GM21529 (cell line): ENCODE data around the gene REX1BD.
A peak's percentile ranks its signal among the peaks of the same experiment; 100 is the strongest.
"Not testable (repeated sequence)": the region's sequence is repeated elsewhere in the genome, so short reads cannot be mapped to it uniquely, and the experiment has no call there.

Source experiments
- ATAC-seq: cut with Tn5 transposase; IDR thresholded peaks from one replicate; pipeline ENCODE4 v1.9.1; 2021; ENCODE audit not compliant: unreplicated experiment

REX1BD gene

DNA sequence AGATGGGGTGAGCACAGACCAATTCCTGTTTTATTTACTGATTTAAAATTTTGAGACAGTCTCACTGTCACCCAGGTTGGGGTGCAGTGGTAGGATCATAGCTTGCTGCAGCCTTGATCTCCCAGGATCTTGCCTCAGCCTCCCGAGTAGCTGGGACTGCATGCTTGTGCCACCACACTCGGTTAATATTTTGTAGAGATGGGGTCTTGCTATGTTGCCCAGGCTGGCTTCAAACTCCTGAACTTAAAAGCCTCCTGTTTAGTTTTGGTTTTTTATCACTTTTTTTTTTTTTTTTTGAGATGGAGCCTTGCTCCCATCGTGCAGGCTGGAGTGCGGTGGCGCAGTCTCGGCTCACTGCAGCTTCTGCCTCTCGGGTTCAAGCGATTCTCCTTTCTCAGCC lies 12.2 kb upstream of the REX1BD start:
- ATAC-seq: no peak

DNA sequence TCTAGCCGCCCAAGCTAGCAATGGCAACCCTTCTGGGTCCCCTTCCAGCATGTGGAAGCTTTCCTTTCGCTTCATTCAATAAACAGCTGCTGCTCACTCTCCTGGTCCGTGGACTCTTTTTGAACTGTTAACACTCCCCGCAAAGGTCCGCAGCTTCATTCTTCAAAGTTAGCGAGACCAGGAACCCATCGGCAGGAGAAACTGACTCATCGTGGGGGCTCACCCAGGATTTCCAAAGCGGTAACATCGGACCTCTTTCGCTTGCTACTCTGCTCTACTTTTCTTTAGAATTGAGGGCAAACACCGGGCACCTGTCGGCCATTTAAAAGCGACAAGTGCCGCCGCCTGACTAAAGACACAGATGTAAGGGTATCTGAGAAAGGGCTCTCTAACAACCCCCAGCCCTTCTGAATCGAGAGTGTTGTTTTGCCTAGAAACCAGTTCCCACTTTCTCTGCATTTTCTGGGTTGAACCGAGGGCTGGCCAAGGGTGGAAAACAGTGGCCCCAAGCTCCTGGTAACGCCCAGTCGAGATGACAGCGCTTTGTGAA lies 11.2 kb upstream of the REX1BD start:
- no peak for ATAC-seq

DNA sequence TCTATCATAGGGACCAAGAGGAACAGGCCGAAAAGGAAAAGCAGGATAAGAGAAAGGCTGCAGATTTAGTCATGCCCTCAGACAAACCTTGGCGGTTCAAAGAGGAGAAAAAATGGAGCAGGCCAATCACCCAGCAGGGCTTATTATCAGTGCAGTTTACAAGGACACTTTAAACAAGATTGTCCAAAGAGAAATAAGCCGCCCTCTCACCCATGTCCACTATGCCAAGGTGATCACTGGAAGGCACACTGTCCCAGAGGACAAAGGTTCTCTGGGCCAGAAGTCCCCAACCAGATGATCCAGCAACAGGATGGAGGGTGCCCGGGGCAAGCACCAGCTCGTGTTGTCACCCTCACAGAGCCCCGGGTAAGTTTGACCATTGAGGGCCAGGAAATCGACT lies 8.3 kb upstream of the REX1BD start:
- no peak for ATAC-seq

DNA sequence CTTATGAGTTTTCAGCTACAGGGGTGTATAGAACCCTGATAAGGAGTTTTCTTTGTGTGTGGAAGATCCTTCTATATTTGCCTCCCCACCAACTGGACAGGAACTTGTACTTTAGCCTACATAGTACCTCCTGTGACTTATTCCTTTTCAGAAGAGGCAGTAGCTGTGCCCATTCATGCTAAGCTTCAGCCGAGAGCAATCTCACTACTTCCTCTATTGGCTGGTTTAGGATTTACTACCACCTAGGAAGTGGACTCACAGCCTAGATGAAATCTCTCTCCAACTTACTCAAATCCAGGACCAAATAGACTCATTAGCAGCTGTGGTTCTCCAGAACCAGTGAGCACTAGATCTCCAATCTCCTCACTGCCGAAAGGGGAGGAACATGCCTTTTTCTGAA lies 2.3 kb upstream of the REX1BD start:
- ATAC-seq: no peak

DNA sequence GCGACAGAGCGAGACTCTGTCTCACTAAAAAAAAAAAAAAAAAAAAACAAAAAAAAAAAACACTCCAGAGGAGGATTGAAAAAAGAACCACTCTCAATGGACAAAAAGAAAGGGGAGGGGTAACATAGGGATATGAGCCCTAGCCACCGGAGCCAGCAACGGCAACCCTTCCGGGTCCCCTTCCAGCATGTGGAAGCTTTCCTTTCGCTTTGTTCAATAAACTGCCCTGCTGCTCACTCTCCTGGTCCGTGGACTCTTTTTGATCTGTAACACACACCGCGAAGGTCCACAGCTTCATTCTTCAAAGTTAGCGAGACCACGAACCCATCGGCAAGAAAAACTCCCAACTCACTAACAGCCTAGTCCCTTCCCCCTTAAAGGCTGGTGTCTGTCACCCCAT lies 1.0 kb upstream of the REX1BD start:
- no peak for ATAC-seq

DNA sequence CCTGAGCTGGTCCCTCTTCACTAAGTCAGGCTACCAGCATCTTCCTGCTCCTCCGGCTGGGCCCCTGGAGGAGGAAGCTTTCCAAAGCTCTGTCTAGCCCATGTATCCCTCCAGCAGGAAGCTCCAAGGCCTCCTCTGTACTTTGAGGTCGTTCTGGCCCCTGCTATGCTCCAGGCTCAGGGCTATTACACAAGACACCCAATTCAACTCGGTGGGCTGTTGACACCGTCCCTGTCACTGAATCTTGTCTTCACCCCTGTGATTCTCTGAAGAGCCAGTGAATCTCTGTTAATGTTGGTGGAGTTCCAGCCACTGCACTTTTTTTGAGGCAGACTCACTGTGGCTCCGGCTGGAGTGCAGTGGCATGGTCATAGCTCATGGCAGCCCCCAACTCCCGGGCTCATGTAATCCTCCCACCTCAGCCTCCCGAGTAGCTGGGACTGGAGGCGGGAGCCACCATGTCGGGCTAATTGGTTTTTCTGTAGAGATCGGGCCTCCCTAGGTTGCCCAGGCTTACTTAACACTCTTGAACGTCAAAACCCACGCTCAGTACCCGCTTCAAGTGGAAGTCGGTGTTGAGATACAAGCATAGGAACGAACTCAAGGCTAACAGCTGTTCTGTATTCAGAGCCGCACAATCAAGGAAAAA lies 512 bp upstream of the REX1BD start:
- ATAC-seq: no peak

DNA sequence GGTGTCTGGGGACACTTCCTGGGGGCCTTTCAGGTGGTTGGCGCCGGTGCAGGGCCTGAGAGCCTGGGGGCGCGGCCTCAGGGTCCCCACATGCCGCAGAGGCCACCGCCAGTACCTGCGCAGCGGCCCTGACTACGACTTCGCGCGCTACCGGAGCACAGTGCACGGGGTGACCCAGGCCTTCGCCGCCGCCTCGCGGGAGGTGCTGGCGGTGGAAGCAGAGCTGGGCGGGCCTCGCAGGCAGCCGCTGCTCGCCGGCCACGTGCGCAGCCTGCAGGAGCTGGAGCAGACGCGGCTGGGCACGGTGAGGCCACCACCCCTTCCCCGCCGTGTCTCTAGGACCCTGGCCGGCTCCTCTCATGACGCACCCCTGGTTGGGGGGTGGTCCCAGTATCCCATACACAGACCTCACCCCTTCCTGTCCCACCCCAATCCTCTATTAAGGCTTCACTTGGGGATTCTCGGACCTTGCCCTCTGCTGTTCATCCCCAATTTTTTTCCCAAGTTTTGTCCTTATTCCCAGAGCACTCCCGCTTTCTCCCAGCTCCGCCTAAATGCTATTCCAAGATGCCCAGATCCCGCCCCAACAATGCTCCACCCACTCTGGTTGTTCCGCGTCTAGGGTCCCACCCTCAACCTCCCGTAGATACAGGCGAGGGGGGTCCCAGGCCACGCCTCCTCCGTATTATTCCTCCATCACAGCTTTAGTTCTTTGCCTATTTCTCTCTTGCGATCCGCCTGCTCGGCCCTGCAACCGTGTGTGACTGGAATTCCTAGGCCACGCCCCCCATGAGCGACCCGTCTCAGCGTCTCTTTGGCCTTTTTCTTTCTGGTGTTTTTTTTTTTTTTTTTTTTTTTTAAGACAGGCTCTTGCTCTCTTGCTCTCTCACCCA lies 1.0 kb downstream of the REX1BD start:
- peak; percentile 34 for ATAC-seq

DNA sequence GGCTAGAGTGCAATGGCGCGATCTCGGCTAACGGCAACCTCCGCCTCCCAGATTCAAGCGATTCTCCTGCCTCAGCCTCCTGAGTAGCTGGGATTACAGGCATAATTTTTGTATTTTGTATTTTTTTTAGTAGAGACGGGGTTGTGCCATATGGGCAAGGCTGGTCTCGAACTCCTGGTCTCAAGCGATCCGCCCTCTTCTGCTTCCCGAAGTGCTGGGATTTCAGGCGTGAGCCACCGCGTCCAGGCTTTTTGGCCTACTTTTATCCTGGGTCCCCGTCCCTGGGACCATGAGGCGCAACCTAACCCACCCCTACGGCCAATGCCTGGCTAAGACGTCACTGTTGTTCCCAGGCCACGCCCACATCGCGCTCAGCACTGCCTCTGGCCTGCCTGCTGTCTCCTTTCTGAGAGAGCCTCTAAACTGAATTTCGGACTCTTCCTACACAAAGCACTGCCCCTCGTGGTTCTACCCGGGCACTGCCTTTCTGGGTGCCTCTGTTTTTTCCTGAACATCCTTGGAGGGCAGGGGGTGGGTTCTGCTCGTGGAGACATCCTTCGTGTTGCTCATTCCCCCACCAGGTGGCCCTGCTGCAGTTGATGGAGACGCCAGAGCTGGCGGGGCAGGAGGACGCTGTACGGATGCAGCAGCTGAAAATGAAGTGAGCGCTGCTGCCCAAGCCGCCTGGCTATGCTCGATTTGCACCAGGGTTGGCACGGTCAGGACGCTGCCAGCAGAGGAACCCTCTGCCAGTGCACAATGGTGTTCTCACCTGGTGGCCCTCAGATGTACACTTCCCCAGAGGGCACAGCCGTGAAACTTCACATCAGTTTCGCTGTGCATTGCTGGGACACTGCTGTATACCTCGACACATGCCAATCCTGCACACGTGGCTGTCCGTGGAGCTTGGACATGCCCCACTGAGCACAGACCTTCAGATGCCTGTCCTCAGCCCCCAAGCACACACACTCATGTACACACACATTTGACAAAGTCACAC lies 2.0 kb downstream of the REX1BD start:
- no peak for ATAC-seq

DNA sequence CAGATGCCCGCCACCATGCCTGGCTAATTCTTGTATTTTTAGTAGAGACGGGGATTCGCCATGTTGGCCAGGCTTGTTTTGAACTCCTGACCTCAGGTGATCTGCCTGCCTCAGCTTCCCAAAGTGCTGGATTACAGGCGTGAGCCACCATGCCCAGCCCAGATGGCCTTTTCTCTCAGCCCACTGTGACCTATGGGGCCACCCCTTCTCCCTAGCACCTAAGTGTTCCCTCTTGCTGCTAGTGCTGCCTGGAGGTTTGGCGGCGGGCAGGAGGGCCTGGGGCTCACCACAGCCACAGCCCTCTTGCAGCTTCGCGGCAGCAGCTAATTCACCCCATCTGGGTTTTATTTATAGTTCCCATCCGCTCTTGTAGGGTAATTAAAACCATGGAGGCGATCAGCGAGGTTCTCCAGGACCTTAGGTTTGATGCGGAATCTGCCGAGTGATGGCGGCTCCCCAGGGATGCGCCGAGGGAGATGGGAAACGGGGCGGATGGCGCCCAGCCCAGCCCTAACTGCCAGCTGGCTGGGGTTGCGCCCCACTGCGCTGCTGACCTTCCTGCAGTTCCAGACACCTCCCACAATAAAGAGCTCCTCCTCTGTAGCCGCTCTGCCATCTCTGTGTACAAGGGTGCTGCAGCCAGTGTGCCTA lies 3.3 kb downstream of the REX1BD start:
- ATAC-seq: no peak

DNA sequence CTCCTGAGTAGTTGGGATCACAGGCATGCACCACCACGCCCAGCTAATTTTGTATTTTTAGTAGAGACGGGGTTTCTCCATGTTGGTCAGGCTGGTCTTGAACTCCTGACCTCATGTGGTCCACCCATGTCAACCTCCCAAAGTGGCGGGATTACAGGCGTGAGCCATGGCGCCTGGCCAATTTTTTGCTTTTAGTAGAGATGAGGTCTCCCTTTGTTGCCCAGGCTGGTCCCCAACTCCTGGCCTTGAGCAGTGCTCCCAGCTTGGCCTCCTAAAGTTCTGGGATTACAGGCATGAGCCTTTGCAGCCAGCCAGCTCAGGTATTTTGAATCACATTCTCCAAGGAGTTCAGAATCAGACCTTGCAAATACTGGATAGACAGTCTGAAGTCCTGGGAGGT lies 4.1 kb downstream of the REX1BD start:
- ATAC-seq: not testable (repeated sequence)

DNA sequence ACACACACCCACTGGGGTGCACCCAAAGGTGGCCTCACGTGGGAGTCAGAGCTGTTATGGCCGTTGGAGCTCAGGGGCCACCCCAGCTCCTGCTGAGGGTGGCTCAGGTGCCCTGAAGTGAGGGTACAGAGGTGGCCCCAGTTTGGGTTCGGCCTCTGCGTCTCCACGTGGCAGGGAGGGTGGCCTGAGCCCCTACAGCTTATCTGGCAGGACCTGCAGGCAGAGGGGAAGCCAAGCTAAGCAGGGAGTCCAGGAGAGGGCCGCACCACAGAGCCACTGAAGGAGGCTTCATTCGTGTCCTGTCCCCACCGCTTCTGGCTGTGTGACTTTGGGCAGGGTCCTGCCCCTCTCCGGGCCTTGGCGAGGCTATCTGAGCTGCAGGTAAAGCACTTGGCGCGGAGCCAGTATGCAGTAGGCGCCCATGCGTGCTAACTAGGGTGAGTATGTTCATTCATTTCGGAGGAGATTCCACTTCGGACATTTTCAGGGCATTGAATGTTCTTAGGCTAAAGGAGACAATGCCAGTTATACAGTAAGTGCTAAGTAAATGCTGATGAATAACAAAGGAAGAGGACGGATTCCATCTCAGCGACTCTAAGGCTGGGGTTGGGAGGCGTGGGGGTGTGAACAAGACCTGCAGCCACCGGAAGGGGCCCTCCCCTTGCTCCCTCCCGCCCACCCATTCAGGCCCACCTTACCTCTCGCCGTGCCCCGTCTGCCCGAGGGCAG lies 4.9 kb downstream of the REX1BD start:
- ATAC-seq: no peak

DNA sequence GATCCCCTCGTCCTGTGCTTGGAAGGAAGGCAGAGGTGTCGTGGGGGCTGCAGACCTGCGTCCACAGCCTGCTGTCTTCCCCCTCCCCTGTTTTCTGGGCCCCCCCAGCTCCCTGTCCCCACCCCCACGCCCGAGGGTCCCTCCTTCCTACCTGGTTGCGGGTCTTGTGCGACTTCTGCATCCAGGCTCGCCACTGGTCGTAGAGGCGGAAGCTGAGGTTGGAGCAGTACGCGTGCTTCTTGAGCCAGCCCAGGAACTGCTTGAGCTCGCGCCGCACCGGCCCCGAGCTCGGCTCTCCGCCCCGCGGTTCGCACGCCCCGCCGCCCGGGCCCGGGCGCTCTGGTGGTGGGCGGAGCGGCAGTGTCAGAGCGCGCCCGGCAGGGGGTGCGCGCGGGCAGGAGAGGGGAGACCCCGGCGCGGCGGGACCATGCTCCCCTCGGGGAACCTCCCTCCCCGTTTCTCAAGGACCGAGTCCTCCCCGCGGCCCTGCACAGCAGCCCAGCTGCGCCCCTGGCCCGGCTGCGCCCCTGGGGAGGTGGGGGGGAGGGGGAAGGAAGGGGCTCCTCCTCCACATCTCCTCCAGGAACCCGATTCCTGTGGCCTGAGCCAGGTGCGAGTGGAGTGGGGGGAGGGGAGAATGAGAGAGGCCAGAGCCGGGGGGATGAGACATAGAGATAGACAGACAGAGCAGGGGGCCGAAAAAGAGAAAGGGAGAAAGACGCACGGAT lies 5.7 kb downstream of the REX1BD start:
- no peak for ATAC-seq

DNA sequence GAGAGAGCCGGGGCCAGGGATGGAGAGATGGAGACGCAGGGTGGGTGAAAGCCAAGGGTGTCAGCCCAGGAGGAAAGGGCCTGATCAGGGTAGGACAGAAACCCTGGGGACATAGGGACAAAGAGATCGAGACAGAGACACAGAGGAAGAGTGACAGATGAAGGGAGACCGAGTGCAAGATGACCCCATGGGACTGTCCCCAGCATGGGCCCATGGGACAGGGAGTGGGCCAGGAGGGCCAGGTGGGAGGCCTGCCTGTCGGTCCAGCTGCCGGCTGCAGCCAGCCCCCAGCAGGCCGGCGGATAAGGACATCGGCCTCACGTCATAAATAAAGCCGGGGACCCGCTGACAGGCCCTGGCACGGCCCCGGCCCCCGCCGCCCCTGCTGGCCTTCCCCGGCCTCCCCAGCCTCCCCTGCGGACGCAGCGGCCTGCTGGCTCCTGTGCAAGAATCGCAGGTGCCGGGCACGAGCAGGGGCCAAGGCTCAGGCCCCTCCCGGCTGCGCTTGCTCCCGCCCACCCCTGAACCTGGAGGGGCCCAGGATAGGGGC lies 6.3 kb downstream of the REX1BD start:
- ATAC-seq: no peak

DNA sequence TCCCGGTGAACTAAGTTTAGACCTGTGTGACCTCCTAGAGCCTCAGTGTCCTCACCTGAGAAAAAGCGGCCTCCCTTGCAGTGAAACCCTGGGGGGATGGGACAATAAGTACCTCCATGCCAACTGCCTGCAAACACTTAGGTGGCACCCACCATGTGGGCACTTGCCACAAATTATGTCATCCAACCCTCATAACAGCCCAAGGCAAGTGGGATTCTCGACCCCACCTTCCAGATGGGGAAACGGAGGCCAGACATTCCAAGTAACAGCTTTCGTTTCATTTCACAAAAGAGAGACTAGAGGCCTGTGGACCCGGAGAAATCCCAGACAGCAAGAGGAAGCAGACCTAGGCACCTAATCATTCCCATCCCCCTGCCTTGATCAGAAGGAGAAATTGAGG lies 6.9 kb downstream of the REX1BD start:
- no peak for ATAC-seq

DNA sequence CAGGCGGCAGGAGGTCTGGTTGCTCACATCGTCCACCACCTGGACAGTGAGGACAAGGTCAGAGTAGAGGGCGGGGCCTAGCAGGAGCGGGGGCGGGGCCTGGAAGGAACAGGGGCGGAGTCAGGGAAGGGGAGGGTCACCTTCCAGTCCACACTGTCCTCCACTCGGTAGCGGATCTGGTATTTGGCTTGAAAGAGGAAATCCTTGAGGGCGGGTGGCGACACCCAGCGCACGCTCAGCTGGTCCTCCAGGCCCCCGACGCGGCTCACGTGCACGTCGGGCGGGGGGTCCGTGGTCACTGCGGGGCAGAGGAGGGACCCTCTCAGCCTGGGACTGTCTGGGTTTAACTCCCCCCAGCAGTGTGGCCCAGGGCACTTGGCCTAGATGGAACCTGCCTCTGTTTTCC lies 8.2 kb downstream of the REX1BD start:
- no peak for ATAC-seq

DNA sequence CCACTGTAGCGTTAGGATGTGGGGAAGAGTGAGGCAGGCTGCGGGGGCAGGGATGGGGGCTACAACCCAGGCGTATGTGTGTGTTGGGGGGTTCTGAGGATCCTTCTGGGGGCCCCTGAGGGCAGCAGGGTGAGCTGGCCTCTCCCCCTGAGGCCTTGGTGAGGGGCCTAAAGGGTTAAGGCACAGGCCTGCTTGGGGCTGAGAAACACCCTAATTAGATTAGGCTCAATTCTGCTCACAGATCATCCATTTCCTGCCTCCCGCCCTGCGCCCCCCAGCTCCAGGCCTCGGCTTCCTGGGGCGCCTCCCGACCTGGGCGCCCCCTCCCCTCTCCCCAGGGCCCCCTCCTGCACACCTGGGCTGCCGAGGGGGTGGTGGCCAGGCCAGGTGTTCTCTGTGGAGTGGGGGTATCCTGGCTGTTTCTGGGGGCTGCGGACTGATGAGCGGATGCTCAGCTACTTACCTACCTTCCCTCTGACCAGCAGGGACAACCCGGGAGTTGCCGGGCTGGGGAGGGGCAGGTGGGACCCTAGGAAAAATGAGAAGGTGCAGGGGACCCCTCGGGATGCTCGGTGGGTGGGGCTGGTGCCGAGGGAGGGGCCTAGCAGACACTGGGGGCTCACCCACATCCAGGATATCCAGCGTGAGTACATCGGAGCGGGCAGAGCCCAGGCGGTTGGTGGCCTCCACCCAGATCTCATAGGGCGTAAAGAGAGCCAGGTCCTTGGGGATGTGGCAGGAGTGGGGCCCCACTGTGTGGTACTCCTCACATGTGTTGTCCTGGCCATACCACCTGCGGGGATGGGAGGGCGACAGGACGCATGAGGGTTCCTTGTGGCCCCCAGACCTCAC lies 9.4 kb downstream of the REX1BD start:
- ATAC-seq: no peak

DNA sequence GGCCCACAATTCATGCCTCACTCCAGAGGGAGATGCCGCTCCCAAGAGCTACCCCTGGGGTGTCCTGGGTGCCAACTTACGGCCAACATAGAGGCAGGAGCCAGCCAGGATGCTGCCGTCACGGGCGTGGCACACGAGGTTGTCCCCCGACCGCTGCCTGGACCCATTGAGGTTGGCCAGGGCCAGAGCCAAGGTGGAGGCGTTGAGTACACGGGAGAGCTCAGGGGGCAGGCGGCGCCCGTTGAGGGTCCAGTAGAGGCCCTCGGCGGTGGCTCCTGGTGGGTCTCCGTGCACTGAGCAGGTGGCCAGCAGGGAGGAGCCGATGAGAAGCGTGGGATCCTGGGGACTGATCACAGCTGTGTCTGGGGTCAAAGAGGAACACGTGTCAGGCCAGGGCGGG lies 10.9 kb downstream of the REX1BD start:
- ATAC-seq: no peak
